Panc1 (cell line): ENCODE data around the gene MTMR4.

ENCODE experiments used
- POLR2AphosphoS5 ChIP-seq: IDR thresholded peaks from 2 replicates; pipeline ENCODE4 v1.6.1; 2012; ENCODE audit warnings: mild to moderate bottlenecking, low read depth, low read length, moderate library complexity
- TF ChIP-seq, protein P1 (sequence below): fragments of 450-650 bp; IDR thresholded peaks from 2 replicates; pipeline ENCODE4 v1.5.1; 2017; ENCODE audit warnings: mild to moderate bottlenecking

DNA sequence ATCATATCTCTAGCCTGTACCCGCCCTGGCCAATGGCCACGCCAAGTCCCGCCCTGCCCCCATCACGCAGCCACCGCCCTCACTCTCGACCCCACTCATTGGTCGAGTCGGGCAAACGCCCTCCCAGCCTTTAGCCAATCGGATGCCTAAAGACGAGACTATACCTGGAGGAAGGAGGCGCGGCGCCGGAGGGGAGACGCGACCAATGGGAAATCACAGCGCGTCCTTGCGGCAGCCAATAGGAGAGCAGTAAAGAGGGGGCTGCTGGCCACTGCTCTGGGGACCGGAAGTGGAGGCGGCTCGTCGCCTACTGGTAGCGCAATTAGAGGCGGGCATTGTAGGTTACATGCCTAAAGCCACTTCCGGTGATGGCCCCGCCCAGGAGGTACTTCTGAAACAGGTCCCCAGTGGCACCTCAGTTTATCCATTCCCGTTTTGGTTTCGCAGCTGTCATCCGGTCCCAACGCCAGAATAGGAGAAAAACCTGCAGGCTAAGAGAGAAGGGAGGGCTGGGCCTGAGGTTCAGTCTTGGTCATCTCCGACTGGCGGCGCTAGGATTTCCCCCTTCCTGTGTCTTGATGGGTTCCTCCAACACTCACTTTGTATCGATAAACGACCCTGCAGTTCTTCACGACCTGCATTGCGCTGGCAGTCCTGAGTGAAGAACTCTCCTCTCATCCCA, 3.6 kb upstream of the MTMR4 start:
- TF ChIP-seq, protein P1, sequence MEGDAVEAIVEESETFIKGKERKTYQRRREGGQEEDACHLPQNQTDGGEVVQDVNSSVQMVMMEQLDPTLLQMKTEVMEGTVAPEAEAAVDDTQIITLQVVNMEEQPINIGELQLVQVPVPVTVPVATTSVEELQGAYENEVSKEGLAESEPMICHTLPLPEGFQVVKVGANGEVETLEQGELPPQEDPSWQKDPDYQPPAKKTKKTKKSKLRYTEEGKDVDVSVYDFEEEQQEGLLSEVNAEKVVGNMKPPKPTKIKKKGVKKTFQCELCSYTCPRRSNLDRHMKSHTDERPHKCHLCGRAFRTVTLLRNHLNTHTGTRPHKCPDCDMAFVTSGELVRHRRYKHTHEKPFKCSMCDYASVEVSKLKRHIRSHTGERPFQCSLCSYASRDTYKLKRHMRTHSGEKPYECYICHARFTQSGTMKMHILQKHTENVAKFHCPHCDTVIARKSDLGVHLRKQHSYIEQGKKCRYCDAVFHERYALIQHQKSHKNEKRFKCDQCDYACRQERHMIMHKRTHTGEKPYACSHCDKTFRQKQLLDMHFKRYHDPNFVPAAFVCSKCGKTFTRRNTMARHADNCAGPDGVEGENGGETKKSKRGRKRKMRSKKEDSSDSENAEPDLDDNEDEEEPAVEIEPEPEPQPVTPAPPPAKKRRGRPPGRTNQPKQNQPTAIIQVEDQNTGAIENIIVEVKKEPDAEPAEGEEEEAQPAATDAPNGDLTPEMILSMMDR, result no peak
- TF ChIP-seq POLR2AphosphoS5, result no peak
